Measurements from ENCODE around the gene MAFF. TPM values are rescaled to one million over a fixed set of nuclear protein-coding genes. Genes with fewer than 3 reads are reported as not detected.

MAFF gene
- total RNA-seq, 1 donor from 2014 or later: 3.9 TPM

DNA sequence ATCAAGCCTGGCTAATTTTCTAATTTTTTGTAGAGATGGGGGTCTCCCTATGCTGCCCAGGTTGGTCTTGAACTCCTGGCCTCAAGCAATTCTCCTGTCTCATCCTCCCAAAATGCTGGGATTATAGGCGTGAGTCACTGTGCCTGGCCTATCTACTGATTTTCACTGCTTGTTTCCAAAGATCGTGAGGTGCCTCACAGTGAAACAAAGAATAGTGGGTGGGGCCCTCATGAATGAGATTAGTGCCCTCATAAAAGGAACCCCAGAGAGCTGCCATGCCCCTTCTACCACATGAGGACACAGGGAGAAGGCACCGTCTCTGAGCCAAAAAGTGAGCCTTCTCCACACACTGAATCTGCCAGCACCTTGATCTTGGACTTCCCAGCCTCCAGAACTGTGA, 47.5 kb downstream of the MAFF start:
- peak overlapping the region; percentile 94 for H3K27ac Mint-ChIP-seq (ENCODE audit: unreplicated experiment)
- no peak overlapping the region for H3K4me3 Mint-ChIP-seq
- H3K27me3 Mint-ChIP-seq (ENCODE audit: low read depth): no peaks in the 10 kb centered on the region
- peaks cover 8% of the 10 kb centered on the region for H3K36me3 Mint-ChIP-seq (ENCODE audit: low read depth)
- no peaks in the 10 kb centered on the region for H3K9me3 Mint-ChIP-seq
- peaks cover 7% of the 10 kb centered on the region for H3K4me1 Mint-ChIP-seq
- TF ChIP-seq, protein P1, sequence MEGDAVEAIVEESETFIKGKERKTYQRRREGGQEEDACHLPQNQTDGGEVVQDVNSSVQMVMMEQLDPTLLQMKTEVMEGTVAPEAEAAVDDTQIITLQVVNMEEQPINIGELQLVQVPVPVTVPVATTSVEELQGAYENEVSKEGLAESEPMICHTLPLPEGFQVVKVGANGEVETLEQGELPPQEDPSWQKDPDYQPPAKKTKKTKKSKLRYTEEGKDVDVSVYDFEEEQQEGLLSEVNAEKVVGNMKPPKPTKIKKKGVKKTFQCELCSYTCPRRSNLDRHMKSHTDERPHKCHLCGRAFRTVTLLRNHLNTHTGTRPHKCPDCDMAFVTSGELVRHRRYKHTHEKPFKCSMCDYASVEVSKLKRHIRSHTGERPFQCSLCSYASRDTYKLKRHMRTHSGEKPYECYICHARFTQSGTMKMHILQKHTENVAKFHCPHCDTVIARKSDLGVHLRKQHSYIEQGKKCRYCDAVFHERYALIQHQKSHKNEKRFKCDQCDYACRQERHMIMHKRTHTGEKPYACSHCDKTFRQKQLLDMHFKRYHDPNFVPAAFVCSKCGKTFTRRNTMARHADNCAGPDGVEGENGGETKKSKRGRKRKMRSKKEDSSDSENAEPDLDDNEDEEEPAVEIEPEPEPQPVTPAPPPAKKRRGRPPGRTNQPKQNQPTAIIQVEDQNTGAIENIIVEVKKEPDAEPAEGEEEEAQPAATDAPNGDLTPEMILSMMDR (conservative IDR thresholded peaks at IDR 0.05): no peak
- no peak for DNase-seq (ENCODE audit: low read depth, low spot score)

DNA sequence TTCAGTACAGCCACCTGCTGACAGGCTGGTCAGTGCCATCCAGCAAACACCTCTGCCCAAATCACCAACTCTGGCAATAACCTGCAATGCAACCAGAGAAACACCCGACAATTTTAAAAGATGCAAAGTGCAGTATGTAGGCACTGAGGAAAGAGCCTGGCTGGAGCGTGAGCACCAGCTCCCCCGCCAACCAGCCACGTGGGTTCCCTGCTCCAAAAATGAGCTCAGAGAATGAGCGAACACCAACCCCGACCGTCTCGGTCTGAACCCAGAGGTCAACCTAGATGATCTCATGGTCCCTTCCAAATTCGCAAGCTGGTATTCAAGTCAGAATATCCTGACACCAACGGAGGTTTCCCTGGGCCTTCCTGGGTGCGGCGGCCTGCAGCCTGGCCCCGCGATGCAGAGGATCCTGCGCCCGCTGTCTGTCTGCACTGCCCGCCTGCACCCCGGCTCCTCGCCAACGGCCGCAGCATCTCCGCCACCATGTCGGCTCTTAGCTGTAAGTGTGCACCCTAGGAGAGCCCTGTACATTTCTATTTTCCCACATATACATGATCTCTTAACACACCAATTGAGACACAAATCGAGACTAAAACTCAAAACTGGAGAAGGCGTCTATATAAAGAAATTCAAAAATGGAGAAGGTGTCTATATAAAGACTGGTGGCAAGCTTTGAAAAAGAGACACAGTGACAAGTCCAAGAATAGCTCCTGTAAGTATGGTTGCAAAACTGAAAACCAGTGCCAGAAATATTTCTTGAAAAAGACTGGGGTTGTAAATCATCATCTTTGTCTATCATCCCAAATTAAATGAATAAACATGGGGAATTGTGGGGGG, 48.2 kb downstream of the MAFF start:
- Mint-ChIP-seq H3K27me3 (ENCODE audit: low read depth) (no peaks in the 10 kb centered on the region), H3K9me3 (no peaks in the 10 kb centered on the region), H3K27ac (ENCODE audit: unreplicated experiment) (no peak overlapping the region), H3K4me3 (no peak overlapping the region), H3K4me1 (peaks cover 7% of the 10 kb centered on the region), H3K36me3 (ENCODE audit: low read depth) (peaks cover 8% of the 10 kb centered on the region)
- no peak for DNase-seq (ENCODE audit: low read depth, low spot score)
- TF ChIP-seq, protein P1 (conservative IDR thresholded peaks at IDR 0.05): no peak

DNA sequence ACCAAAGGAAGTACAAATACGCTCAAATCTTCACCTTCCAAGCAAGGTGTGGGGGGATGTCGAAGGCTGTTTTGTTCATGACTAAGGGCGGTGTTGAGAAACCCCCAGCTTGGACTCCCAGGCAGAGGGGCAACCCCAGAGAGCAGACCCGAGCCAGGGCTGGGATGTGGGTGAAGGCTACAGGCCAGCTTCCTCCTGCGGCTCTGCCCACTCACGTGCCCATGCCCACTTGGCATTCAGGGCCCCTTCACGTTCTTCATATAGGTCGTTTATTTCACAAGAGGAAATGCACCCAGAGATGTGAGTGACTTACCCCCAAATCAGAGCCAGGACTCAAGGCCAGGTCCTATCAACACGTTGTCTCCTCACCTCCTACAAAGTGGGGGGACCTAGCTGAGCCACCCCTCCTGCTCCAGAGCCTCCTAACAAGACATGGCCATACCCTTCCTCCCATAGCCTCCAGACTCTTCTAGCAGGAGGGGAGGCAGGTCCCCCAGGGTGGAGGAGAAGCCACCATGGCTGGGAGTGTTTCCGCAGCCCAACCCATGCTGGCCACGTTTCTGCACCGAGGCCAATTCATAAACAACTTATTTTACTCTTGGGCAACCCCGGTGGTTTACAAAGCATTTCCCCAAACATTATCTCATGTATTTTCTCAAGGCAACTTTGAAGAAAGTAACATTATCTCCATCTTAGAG, 49.0 kb downstream of the MAFF start:
- TF ChIP-seq, protein P1 (conservative IDR thresholded peaks at IDR 0.05): no peak

DNA sequence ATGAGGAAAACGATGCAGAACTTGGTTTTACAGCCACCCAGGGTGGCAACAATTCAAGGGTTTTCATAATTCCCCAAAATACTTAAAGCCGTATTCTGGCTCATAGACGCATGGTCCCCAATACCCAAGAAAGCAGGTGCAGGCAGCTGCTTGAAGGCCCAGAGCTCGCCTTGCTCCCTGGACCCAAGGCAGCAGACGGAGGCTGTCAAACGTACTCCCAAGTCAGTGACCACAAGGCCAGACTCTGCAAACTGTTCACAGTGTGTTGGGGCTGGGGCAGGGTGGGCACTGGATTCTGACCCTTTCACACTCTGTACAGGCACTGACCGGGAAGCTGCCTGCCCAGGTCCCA, 49.5 kb downstream of the MAFF start:
- Mint-ChIP-seq H3K27ac (ENCODE audit: unreplicated experiment) (no peak overlapping the region), H3K36me3 (ENCODE audit: low read depth) (peaks cover 8% of the 10 kb centered on the region), H3K27me3 (ENCODE audit: low read depth) (no peaks in the 10 kb centered on the region), H3K4me1 (peaks cover 11% of the 10 kb centered on the region), H3K4me3 (no peak overlapping the region), H3K9me3 (no peaks in the 10 kb centered on the region)
- TF ChIP-seq, protein P1 (conservative IDR thresholded peaks at IDR 0.05): no peak
- DNase-seq (ENCODE audit: low read depth, low spot score): no peak

More for the DNA sequence above, 49.0 kb downstream of the MAFF start:
- Mint-ChIP-seq H3K27me3 (ENCODE audit: low read depth) (no peaks in the 10 kb centered on the region), H3K4me1 (peaks cover 10% of the 10 kb centered on the region), H3K4me3 (no peak overlapping the region), H3K9me3 (no peaks in the 10 kb centered on the region), H3K36me3 (ENCODE audit: low read depth) (peaks cover 8% of the 10 kb centered on the region), H3K27ac (ENCODE audit: unreplicated experiment) (no peak overlapping the region)
- no peak for DNase-seq (ENCODE audit: low read depth, low spot score)

DNA sequence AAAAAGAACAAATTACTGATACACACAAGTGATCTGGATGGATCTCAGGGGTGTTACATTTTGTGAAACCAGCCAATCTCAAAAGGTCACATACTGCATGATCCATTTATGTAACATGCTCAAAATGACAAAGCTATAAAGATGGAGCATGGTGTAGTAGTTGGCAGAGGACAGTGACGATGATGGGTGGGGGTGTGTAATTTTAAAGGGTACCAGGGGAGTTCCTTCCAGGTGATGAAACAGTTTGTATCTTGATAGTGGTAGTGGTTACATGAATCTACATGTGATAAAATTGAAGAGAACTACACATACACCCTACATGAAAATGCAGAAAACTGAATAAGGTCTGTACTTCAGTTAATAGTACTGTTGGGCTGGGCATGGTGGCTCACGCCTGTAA, 53.9 kb downstream of the MAFF start:
- DNase-seq (ENCODE audit: low read depth, low spot score): no peak
- TF ChIP-seq, protein P1 (conservative IDR thresholded peaks at IDR 0.05): no peak
- H3K27ac Mint-ChIP-seq (ENCODE audit: unreplicated experiment): peak overlapping the region; percentile 50
- H3K9me3 Mint-ChIP-seq: no peaks in the 10 kb centered on the region
- H3K27me3 Mint-ChIP-seq (ENCODE audit: low read depth): no peaks in the 10 kb centered on the region
- peaks cover 23% of the 10 kb centered on the region for H3K4me1 Mint-ChIP-seq
- H3K4me3 Mint-ChIP-seq: no peak overlapping the region
- H3K36me3 Mint-ChIP-seq (ENCODE audit: low read depth): no peaks in the 10 kb centered on the region

All from neural crest cell (in vitro differentiated cells).